GM12878 (cell line): ENCODE results near the gene SLC22A23. TPM values are rescaled to one million over a fixed set of nuclear protein-coding genes. Genes with fewer than 3 reads are reported as not detected.

Source experiments
- ATAC-seq: fragments of 200-7000 bp; cut with Tn5 transposase; 3 replicates; pipeline ENCODE4 v1.9.1; 2020; ENCODE audit warnings: mild to moderate bottlenecking, moderate library complexity
- BruUV-seq: library from RNA; stranded (reverse); fragments of 400-500 nt; replicated peaks from 2 replicates; lab custom pipeline; 2021; lab: Mats Ljungman, UMichigan
- CTCF ChIA-PET: fragments of 300-600 bp; sonication (Branson Sonifier 250); formaldehyde crosslinking; extraction: SDS; loops from one replicate; lab custom pipeline; 2021; ENCODE audit warnings: inconsistent platforms; lab: Yijun Ruan, JAX
- POLR2A ChIA-PET: fragments of 350-600 bp; formaldehyde crosslinking; extraction: SDS; loops from one replicate; lab custom pipeline; 2021; ENCODE audit warnings: inconsistent platforms; lab: Charles Lee
- RAD21 ChIA-PET: fragments of 300-600 bp; sonication (Branson Sonifier 250); formaldehyde crosslinking; loops from one replicate; lab custom pipeline; 2023; ENCODE audit warnings: antibody characterized with exemption; ENCODE audit not compliant: unreplicated experiment; lab: Charles Lee
- SMC1A ChIA-PET: fragments of 300-600 bp; sonication (Branson Sonifier 250); formaldehyde crosslinking; loops from one replicate; lab custom pipeline; 2023; ENCODE audit not compliant: unreplicated experiment, uncharacterized antibody; lab: Charles Lee
- DNase-seq: peaks from one replicate; pipeline ENCODE4 v3.0.0-alpha.2; 2011; ENCODE audit warnings: low read depth, low spot score
- FAIRE-seq: peaks from 3 replicates; lab custom pipeline; 2011; peaks lifted over from hg19 to GRCh38; lab: Jason Lieb, UNC
- H2AFZ ChIP-seq: 2 replicates; pipeline ENCODE4 v1.6.0; 2011; ENCODE audit warnings: low read depth, low read length, control low read depth; ENCODE audit not compliant: control insufficient read depth
- H3K27ac ChIP-seq: 2 replicates; pipeline ENCODE4 v1.5.1; 2011; ENCODE audit warnings: control low read depth; ENCODE audit not compliant: control insufficient read depth, insufficient read depth
- H3K27me3 ChIP-seq, 2 experiments: replicated peaks in 1 of 2; 2 replicates each; pipeline versions ENCODE4 v1.6.0 to v1.6.1; 2011; ENCODE audit warnings: low read length in 1 of 2; ENCODE audit not compliant: control insufficient read depth in 2 of 2, insufficient read depth in 2 of 2
- H3K36me3 ChIP-seq, 2 experiments: 2 replicates each; pipeline ENCODE4 v1.5.1; 2011; ENCODE audit warnings: low read length in 1 of 2; ENCODE audit not compliant: control insufficient read depth in 2 of 2, insufficient read depth in 2 of 2
- H3K4me1 ChIP-seq: 2 replicates; pipeline ENCODE4 v1.6.1; 2011; ENCODE audit warnings: mild to moderate bottlenecking, low read length, moderate library complexity, mixed read lengths; ENCODE audit not compliant: control insufficient read depth, insufficient read depth
- H3K4me2 ChIP-seq: 2 replicates; pipeline ENCODE4 v1.6.0; 2011; ENCODE audit warnings: control low read depth; ENCODE audit not compliant: control insufficient read depth, insufficient read depth
- H3K4me3 ChIP-seq: fragments of 200-600 bp; sonication (generic); 2 replicates; pipeline ENCODE4 v1.5.1; 2016
- H3K79me2 ChIP-seq: 2 replicates; pipeline ENCODE4 v1.6.0; 2011; ENCODE audit warnings: low read length; ENCODE audit not compliant: control insufficient read depth, insufficient read depth
- H3K9ac ChIP-seq: 2 replicates; pipeline ENCODE4 v1.8.0; 2011; ENCODE audit warnings: low read length, control low read depth, mixed read lengths; ENCODE audit not compliant: control insufficient read depth, insufficient read depth
- H3K9me3 ChIP-seq: replicated peaks from 3 replicates; pipeline ENCODE4 v1.5.1; 2011; ENCODE audit warnings: mild to moderate bottlenecking, low read length; ENCODE audit not compliant: control insufficient read depth, insufficient read depth
- H4K20me1 ChIP-seq: 2 replicates; pipeline ENCODE4 v1.6.0; 2011; ENCODE audit not compliant: control insufficient read depth, insufficient read depth
- FOXK2 ChIP-seq: fragments of 450-650 bp; IDR thresholded peaks from 2 replicates; pipeline ENCODE4 v1.6.1; 2017; ENCODE audit warnings: mild to moderate bottlenecking, moderate library complexity
- JUNB ChIP-seq: IDR thresholded peaks from 2 replicates; pipeline ENCODE4 v1.6.1; 2016; ENCODE audit warnings: antibody characterized with exemption, mild to moderate bottlenecking
- MEF2A ChIP-seq: IDR thresholded peaks from 2 replicates; pipeline ENCODE4 v1.6.1; 2011; ENCODE audit warnings: low read depth, mild to moderate bottlenecking, low read length, moderate library complexity; ENCODE audit not compliant: insufficient read depth
- MTA2 ChIP-seq: fragments of 450-650 bp; IDR thresholded peaks from 2 replicates; pipeline ENCODE4 v1.6.1; 2016; ENCODE audit warnings: low read depth, mild to moderate bottlenecking, moderate library complexity
- SREBF2 ChIP-seq: IDR thresholded peaks from 2 replicates; pipeline ENCODE4 v1.6.1; 2012; ENCODE audit warnings: mild to moderate bottlenecking, low read length
- SRF ChIP-seq, 2 experiments: IDR thresholded peaks; 2 replicates each; pipeline ENCODE4 v1.6.1; 2011; ENCODE audit warnings: low read depth in 2 of 2, low read length in 2 of 2, mild to moderate bottlenecking in 1 of 2, moderate library complexity in 1 of 2
- STAT3 ChIP-seq: IDR thresholded peaks from 2 replicates; pipeline ENCODE4 v1.6.1; 2011; ENCODE audit warnings: low read depth, low read length, improper control_type of control experiment
- TCF3 ChIP-seq: IDR thresholded peaks from 2 replicates; pipeline ENCODE4 v1.6.1; 2012; ENCODE audit warnings: low read depth, mild to moderate bottlenecking, low read length, borderline replicate concordance; ENCODE audit not compliant: insufficient read depth
- WGBS: methylation state at CpG from one replicate; pipeline ENCODE4 v1.1.6; 2016; ENCODE audit warnings: low lambda C conversion rate; ENCODE audit not compliant: insufficient replicate concordance, insufficient coverage; ENCODE audit errors: missing lambda C conversion rate; 5-methylcytosine and 5-hydroxymethylcytosine counted together
- in situ Hi-C: fragments of 300-500 bp; cut with MboI; formaldehyde crosslinking; loops from 9 replicates; pipeline ENCODE4 v1.14.3; 2018; ENCODE audit warnings: mixed read lengths
- intact Hi-C: fragments of 100-400 bp; cut with micrococcal nuclease; formaldehyde crosslinking; loops from one replicate; pipeline ENCODE4 v1.14.2; 2022; ENCODE audit not compliant: unreplicated experiment
- polyA plus RNA-seq, 11 experiments: library from polyadenylated mRNA; depleted of rRNA in 4 of 11; unstranded in 6 of 11; stranded (reverse) in 5 of 11; fragments of >200 nt; fragmentation: Nextera tagmentation in 4 of 11; fragmentation: Illumina TruSeq in 1 of 11; extraction: Ambion mirVana in 4 of 11; extraction: Trizol in 1 of 11; gene quantifications; 1 replicate in 1 of 11; 2 replicates in 10 of 11; pipeline versions ENCODE4 v1.2.1 to v1.2.3, GENCODE V29; 2011 to 2016; ENCODE audit warnings: inconsistent platforms in 2 of 11, missing spikeins in 2 of 11, low read depth in 1 of 11
- total RNA-seq, 4 experiments: library from RNA; depleted of rRNA in 3 of 4; stranded (reverse); fragments of >200 nt in 3 of 4; fragmentation: Illumina TruSeq in 1 of 4; extraction: Trizol in 1 of 4; gene quantifications; 2 replicates each; pipeline versions ENCODE4 v1.2.1 to v1.2.3, GENCODE V29; 2013 to 2021
- TF ChIP-seq, protein P1 (sequence below): fragments of 450-650 bp; IDR thresholded peaks from 2 replicates; pipeline ENCODE4 v1.6.1; 2017; ENCODE audit warnings: antibody characterized with exemption, mild to moderate bottlenecking, moderate library complexity
- TF ChIP-seq, protein P2 (sequence below): IDR thresholded peaks from 2 replicates; pipeline ENCODE4 v1.6.1; 2012; ENCODE audit warnings: low read depth, low read length, improper control_type of control experiment
- TF ChIP-seq, protein P3 (sequence below): IDR thresholded peaks from 2 replicates; pipeline ENCODE4 v1.6.1; 2012; ENCODE audit warnings: low read depth, low read length, improper control_type of control experiment

SLC22A23 gene
- total and polyA plus RNA-seq, 10 of the 15 experiments (the other 5 are each of a cell fraction or from before 2014, with no cell fraction given) = 0.20 to 2.4 (median 0.74) TPM

DNA sequence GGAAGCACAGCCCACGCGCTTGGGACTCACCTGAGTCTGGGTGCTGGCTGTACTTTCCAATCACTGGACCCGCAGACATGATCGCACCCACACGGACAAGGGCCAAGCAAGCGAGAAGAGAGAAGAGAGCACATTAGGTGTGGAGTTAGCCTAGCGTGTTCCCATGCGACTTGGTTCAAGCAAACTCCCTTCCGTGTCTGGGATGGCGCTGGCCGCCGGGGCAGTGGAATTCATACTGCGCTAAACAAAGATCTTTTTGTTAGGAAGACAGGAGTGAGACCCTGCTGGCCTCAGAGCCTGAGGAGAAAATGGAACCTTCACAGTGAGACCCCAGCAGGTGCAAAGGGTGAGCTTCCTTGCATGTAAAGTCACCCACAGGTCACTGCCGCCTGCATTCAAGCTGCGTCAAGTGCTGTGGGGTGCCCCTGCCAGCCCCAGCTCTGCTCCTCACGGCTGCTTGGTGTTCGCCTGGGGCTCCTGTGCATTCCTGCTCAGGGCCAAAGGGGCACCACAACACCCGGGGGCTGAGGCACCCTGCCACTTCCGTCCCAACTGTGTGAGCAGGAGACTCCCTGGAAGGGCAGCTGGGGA lies 171.7 kb downstream of the SLC22A23 start (continued):
- TF ChIP-seq, protein P1, sequence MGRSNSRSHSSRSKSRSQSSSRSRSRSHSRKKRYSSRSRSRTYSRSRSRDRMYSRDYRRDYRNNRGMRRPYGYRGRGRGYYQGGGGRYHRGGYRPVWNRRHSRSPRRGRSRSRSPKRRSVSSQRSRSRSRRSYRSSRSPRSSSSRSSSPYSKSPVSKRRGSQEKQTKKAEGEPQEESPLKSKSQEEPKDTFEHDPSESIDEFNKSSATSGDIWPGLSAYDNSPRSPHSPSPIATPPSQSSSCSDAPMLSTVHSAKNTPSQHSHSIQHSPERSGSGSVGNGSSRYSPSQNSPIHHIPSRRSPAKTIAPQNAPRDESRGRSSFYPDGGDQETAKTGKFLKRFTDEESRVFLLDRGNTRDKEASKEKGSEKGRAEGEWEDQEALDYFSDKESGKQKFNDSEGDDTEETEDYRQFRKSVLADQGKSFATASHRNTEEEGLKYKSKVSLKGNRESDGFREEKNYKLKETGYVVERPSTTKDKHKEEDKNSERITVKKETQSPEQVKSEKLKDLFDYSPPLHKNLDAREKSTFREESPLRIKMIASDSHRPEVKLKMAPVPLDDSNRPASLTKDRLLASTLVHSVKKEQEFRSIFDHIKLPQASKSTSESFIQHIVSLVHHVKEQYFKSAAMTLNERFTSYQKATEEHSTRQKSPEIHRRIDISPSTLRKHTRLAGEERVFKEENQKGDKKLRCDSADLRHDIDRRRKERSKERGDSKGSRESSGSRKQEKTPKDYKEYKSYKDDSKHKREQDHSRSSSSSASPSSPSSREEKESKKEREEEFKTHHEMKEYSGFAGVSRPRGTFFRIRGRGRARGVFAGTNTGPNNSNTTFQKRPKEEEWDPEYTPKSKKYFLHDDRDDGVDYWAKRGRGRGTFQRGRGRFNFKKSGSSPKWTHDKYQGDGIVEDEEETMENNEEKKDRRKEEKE = no peak
- TF ChIP-seq, protein P2, sequence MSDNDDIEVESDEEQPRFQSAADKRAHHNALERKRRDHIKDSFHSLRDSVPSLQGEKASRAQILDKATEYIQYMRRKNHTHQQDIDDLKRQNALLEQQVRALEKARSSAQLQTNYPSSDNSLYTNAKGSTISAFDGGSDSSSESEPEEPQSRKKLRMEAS = no peak
- TF ChIP-seq MTA2 (no peak), SRF (IDR thresholded peaks at IDR 0.05; ENCODE audit: low read depth in 2 of 2, low read length in 2 of 2) (no peak)
- TF ChIP-seq, protein P3, sequence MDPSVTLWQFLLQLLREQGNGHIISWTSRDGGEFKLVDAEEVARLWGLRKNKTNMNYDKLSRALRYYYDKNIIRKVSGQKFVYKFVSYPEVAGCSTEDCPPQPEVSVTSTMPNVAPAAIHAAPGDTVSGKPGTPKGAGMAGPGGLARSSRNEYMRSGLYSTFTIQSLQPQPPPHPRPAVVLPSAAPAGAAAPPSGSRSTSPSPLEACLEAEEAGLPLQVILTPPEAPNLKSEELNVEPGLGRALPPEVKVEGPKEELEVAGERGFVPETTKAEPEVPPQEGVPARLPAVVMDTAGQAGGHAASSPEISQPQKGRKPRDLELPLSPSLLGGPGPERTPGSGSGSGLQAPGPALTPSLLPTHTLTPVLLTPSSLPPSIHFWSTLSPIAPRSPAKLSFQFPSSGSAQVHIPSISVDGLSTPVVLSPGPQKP = no peak

DNA sequence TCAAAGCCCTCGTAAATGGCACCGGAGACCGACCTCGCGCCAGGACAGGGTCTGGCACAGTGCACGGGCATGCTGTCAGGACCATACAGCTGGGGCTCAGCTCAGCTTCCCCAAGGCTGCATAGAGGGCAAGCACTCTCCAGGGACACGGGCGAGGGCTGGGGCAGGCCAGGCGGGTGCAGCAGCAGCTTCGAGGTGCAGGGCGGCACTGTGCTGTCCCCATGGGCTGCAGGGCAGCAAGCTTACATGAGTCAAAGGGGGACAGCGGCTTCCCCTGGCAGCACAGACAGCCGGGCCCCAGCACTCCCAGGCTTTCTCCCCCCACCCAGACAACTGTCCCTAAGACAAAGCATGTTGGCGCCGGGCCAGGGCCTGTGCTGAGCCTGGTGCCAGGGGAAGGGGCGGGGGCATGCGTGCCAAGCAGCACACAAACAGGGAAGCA lies 172.4 kb downstream of the SLC22A23 start:
- ChIA-PET RAD21 (no interaction called here), POLR2A (no interaction called here), SMC1A (no interaction called here), CTCF (no interaction called here)
- in situ Hi-C loops (loop anchor here (5.0 kb wide), 1 partner anchor 448 kb away; no protein-coding TSS in a partner anchor), intact Hi-C loops (no loop called here)
- no peak for ATAC-seq
- Histone ChIP-seq H3K79me2 (no peaks in the 10 kb centered on the region), H4K20me1 (no peaks in the 10 kb centered on the region), H3K4me3 (no peak overlapping the region), H2AFZ (no peak overlapping the region), H3K9ac (no peak overlapping the region), H3K27ac (no peak overlapping the region), H3K27me3 (no peaks in the 10 kb centered on the region), H3K4me1 (no peaks in the 10 kb centered on the region), H3K9me3 (no peaks in the 10 kb centered on the region), H3K36me3 (no peaks in the 10 kb centered on the region; a peak in 1 of 4 replicates), H3K4me2 (no peak overlapping the region)
- 81% methylated on average over 17 of the region's 17 CpGs for WGBS
- no TSS peak for BruUV-seq
- no peak for FAIRE-seq
- TF ChIP-seq FOXK2 (no peak), MEF2A (no peak), SREBF2 (no peak), JUNB (no peak), STAT3 (no peak), TCF3 (no peak)
- no peak for DNase-seq
